Measurements from ENCODE around the gene OPCML.

DNA sequence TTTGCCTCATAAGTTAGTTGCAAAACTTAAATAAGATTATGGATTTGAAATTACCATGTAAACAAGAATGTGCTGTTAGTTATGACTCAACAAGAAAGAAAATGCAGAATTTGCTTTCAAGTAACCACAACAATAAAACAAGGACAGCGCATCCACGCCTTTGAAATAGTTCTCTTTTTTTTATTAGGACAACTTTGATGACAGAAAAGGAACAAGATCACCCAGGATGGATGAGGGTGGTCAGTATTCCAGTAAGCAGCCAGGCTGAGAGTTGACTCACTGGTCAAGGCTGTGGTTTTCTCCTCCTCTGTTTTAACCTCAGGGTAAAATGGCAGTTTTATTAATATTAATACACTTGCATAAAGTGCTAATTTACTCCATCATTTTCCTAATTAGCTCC lies 544.4 kb downstream of the OPCML start:
- no peak for TF ChIP-seq CTCF (IDR thresholded peaks at IDR 0.05)
- TF ChIP-seq POLR2A (IDR thresholded peaks at IDR 0.05) = no peak
